Stomach (tissue), 4 donors: ENCODE data around the gene MAP7.

Experiments
- CTCF ChIP-seq, 7 experiments: fragments of 450-650 bp in 4 of 7; fragments of 200-600 bp in 3 of 7; sonication (generic) in 3 of 7; IDR thresholded peaks; one replicate each; pipeline ENCODE4 v1.5.1; 2016 to 2019; ENCODE audit warnings: antibody characterized with exemption in 7 of 7, control low read depth in 2 of 7, mild to moderate bottlenecking in 1 of 7
- EP300 ChIP-seq: sonication (generic); formaldehyde crosslinking; IDR thresholded peaks from one replicate; pipeline ENCODE4 v1.6.1; 2017; ENCODE audit warnings: antibody characterized with exemption
- POLR2A ChIP-seq, 4 donors: fragments of 450-650 bp; IDR thresholded peaks; one replicate each; pipeline ENCODE4 v1.6.1; 2016; ENCODE audit warnings: antibody characterized with exemption in 4 of 4, control low read depth in 2 of 4, mild to moderate bottlenecking in 1 of 4, moderate library complexity in 1 of 4
- POLR2AphosphoS5 ChIP-seq, 3 donors: sonication (generic); formaldehyde crosslinking; IDR thresholded peaks; one replicate each; pipeline ENCODE4 v1.6.1; 2016; ENCODE audit warnings: antibody characterized with exemption in 3 of 3

GRCh38 chr6:136341967-136342366 lies 208.3 kb downstream of the MAP7 start:
- TF ChIP-seq POLR2A (IDR thresholded peaks at IDR 0.05) = no peak
- TF ChIP-seq CTCF (IDR thresholded peaks at IDR 0.05) = no peak
- TF ChIP-seq EP300 = no peak
- TF ChIP-seq POLR2AphosphoS5 (IDR thresholded peaks at IDR 0.05) = no peak
